ENCODE results near the gene KXD1. TPM values are rescaled to one million over a fixed set of nuclear protein-coding genes. Genes with fewer than 3 reads are reported as not detected.

Gene KXD1
- total RNA-seq, 2 experiments from 2014 or later, result 95.4 to 100.0 TPM

DNA sequence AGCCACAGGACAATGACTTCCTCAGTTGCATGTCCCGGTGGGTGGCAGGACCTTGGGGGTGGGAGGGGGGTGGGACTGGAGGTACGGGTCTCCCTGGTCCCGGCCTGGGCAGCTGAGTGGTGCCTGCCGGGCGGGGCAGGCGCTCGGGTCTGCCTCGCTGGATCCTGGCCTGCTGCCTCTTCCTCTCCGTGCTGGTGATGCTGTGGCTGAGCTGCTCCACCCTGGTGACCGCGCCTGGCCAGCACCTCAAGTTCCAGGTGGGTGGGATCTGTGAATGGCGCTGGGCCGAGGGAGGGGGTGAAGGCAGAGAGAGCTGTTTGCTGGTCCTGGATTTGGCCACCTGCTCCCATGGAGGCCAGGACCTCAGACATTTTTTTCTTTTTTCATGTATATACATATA, 60.6 kb downstream of the KXD1 start:
- H3K27me3 Mint-ChIP-seq, result peaks cover 28% of the 10 kb centered on the region
- POLR2A ChIA-PET, result no interaction called here
- H3K36me3 Mint-ChIP-seq (ENCODE audit: low read depth), result no peaks in the 10 kb centered on the region
- peaks cover 4% of the 10 kb centered on the region for H3K4me1 Mint-ChIP-seq
- DNase-seq, result no peak
- H3K4me3 Mint-ChIP-seq, result no peak overlapping the region
- CTCF ChIA-PET, result no interaction called here
- H3K9me3 Mint-ChIP-seq, result no peaks in the 10 kb centered on the region
- no peak overlapping the region for H3K27ac Mint-ChIP-seq

Other genes with a start within 250 kb of the KXD1 start
- gene LSM4, start 234.8 kb upstream of the KXD1 start, total RNA-seq, result 100 to 1,000 TPM; 156 to 181 TPM
- gene PGPEP1, start 217.3 kb upstream of the KXD1 start, total RNA-seq, result 10 to 100 TPM; 24.1 to 24.8 TPM
- not detected for gene GDF15, start 171.7 kb upstream of the KXD1 start, total RNA-seq
- gene LRRC25, start 160.2 kb upstream of the KXD1 start, total RNA-seq, result not detected
- 100 to 1,000 TPM; 112 to 123 TPM for gene SSBP4, start 138.5 kb upstream of the KXD1 start, total RNA-seq
- gene ISYNA1, start 119.7 kb upstream of the KXD1 start, total RNA-seq, result 10 to 100 TPM; 10.7 to 12.1 TPM
- 10 to 100 TPM; 20.3 to 20.9 TPM for gene ELL, start 35.8 kb upstream of the KXD1 start, total RNA-seq
- gene FKBP8, start 14.3 kb upstream of the KXD1 start, total RNA-seq, result 100 to 1,000 TPM; 185 to 206 TPM
- 1,000 to 10,000 TPM; 1,627 to 1,778 TPM for gene UBA52, start 14.0 kb downstream of the KXD1 start, total RNA-seq
- gene REX1BD, start 30.9 kb downstream of the KXD1 start, total RNA-seq, result 10 to 100 TPM; 73.0 to 85.2 TPM
- gene CRLF1, start 48.9 kb downstream of the KXD1 start, total RNA-seq, result not detected
- gene TMEM59L, start 55.0 kb downstream of the KXD1 start, total RNA-seq, result under 1 TPM in 1 of 2 experiments, not detected in 1; 0.12 TPM
- gene KLHL26, start 79.2 kb downstream of the KXD1 start, total RNA-seq, result 10 to 100 TPM in 1 of 2 experiments, 1 to 10 TPM in 1; 10.0 to 11.4 TPM
- 10 to 100 TPM; 10.2 to 10.3 TPM for gene CRTC1, start 125.8 kb downstream of the KXD1 start, total RNA-seq
- not detected for gene COMP, start 233.4 kb downstream of the KXD1 start, total RNA-seq

Measured in activated CD4-positive, alpha-beta T cell treated with anti-CD3 and anti-CD28 coated beads, Interleukin-2, amount 10 ng/mL, durations not matched to agents 7 days and 5 days (primary cell).